GM19193 (cell line): Measurements from ENCODE around the gene EHD4.

Source experiments
- POLR2A ChIP-seq: IDR thresholded peaks from 4 replicates; pipeline ENCODE4 v1.6.1; 2011; ENCODE audit not compliant: insufficient read depth, insufficient read length; ENCODE audit errors: extremely low read depth

The EHD4 gene

DNA sequence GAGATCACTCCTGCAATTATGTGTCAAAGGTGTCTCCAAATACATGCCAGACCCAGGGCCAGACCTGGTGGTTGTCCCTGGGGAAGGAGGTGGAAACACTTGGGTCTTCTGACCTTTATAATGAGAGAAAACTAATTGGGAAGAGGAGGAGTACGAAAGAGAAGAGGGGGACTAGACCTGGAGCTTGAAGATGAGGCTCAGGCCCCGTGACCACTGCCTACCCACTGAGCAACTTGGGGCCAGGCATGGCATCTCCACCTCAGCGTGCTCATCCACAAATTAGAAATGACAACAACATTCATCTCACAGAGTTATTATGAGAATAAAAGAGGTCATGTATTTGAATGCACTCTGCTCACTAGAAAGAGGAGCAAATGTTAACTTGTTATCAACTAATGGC lies 59.1 kb downstream of the EHD4 start:
- TF ChIP-seq POLR2A = no peak

GRCh38 chr15:41911691-41912345 lies 60.5 kb downstream of the EHD4 start:
- no peak for TF ChIP-seq POLR2A

- no peak for TF ChIP-seq POLR2A
Measured at GRCh38 chr15:41908736-41909461, 63.5 kb downstream of the EHD4 start.

DNA sequence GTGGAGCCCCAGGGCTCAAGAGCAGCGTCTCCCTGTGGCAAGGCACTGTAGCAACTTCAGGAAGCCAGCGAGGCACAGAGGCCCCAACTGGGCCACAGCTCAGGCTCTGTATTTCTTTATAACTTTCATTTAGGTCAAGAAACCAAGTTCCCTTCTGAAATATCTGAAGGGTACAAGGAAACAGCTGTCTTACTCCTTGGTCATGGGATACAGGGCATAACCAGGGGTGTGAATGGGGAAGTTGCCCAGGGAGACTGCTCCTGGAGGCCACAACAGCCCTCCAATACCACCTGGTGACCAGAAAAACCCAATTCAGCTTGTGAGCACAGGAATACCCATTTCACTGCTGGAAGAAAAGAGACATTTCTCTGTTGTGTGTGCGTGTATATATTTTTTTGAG lies 65.2 kb downstream of the EHD4 start:
- no peak for TF ChIP-seq POLR2A

- peak; percentile 29 for TF ChIP-seq POLR2A
Measured at GRCh38 chr15:41906608-41907007, 65.7 kb downstream of the EHD4 start.

DNA sequence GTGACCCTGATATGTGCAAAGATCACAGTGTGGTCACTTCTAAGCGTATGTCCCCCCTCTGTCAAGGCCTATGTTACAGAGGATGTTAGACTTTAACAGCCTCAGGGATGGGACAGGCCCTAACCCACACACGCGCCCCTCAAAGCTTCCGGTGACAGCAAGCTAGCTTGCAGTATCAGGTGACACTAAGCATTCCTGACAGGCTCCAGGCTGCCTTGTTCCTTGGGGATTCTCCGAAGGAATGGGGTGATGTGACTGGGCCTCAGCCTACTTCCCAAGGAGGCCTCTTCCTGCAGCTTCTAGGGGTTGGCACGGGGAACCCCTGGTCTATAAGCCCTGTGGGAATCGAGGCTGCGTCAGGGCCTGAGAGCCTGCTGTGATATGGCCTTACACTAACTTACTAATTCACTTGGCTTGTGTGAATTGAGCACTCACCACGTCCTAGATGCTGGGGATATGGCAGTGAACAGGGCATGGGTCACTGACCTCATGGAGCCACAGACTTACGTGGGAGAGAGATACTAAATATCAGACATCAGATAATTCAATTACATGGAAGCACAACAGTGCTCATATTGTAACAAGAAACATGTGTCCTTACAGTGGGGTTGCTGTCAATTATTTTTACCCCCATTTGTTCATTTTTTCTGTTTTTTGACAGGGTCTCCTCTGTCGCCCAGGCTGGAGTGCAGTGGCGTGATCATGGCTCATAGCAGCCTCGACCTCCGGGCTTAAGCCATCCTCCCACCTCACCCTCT lies 67.1 kb downstream of the EHD4 start:
- TF ChIP-seq POLR2A = no peak

- TF ChIP-seq POLR2A = no peak
Measured at GRCh38 chr15:41904541-41905005, 67.8 kb downstream of the EHD4 start.

GRCh38 chr15:41903782-41904181 lies 68.6 kb downstream of the EHD4 start:
- TF ChIP-seq POLR2A = no peak

DNA sequence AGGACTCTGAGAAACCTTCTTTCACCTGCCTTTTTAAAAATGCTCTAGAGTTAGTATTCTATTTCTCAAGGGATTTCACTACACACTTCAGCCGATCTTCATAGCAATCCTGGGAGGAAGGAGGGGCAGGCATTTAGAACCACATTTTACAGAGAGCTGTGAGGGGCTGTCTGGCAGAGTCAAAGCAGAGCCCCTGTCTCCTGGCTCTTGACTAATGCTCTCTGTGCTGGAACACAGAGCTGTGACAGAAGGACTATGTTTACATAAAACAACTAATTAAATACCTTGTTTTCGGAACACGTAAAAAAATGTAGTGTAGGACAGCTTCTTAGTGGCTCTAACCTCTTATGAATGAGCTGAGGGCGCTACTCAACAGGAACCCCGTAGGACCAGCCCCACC lies 70.9 kb downstream of the EHD4 start:
- no peak for TF ChIP-seq POLR2A

GRCh38 chr15:41900526-41901380 lies 71.6 kb downstream of the EHD4 start:
- TF ChIP-seq POLR2A = no peak

DNA sequence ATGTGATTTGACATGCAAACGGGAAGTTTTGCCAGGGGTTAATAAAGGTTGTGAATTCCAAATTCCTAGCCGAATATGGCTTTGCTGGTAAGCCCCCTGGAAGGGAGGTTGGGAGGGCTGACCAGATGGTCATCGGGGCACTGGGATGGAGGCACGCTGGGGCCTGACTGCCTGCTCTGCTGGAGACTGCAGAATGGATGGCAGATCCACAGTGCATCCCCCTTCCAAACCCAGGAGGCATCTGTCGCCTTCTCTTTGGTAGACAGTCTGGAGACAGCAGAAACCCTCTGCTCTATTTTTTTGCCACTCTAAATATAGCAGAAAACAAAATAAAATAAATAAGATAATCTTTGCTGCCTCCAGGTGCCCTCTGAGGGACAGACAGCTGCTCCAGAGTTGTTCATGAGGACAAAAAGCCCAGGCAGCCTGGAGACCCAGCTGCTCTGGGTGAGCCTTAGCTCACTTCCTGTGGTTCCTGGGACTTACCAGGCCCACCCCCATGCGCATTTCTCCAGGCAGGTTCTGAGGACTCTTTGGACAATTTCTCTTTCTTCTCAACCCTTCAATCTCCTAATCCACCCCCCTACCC lies 72.4 kb downstream of the EHD4 start:
- no peak for TF ChIP-seq POLR2A

GRCh38 chr15:41897363-41897799 lies 75.0 kb downstream of the EHD4 start:
- TF ChIP-seq POLR2A = peak; percentile 37

DNA sequence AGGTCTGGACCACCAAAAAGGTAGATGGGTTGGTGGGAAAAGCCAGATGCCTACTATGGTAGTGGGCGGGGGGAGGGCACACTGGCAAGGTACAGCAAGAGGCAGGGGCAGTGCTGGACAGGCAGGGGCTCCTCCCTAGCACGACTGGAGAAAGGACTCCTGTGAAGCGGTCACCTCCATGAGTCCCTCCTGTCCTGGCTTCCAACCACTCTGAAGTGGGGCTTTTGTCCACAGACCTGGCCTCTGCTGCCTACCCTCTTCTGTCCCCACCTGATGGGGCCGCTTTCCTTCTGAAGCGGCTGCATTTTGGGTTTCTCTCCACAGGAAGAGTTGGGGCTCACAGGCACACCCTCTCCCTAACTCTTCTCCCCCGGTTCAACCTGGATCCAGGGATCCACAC lies 75.8 kb downstream of the EHD4 start:
- TF ChIP-seq POLR2A = no peak

DNA sequence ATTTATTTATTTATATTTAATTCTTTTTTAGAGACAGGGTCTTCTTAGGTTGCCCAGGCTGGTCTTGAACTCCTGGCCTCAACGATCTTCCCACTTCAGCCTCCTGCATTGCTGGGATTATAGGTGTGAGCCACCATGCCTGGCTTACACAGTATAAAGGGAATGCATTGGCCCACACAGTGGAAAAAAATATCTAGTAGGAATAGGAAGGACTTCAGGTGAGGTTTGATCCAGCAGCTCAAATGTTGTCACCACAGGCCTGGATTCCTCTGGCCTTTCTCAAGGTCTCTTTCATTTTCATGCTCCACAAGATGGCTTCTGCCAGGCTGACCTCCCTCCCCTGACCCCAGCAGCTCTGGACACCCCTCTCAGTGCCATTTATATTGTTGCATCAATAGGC lies 76.4 kb downstream of the EHD4 start:
- no peak for TF ChIP-seq POLR2A
